H9 (cell line): ENCODE measurements around the gene SPRYD4. TPM values are rescaled to one million over a fixed set of nuclear protein-coding genes. Genes with fewer than 3 reads are reported as not detected.
"Not testable (repeated sequence)": the region's sequence is repeated elsewhere in the genome, so short reads cannot be mapped to it uniquely, and the experiment has no call there.

Source experiments
- DNase-seq: peaks from one replicate; pipeline ENCODE4 v3.0.0-alpha.2; 2017
- H2AFZ ChIP-seq: one replicate; pipeline ENCODE4 v1.6.1; 2013; ENCODE audit warnings: mild to moderate bottlenecking, low read length, control low read depth, moderate library complexity
- H2AK5ac ChIP-seq: 2 replicates; pipeline ENCODE4 v1.6.1; 2013; ENCODE audit warnings: low read length, control low read depth, mixed read lengths; ENCODE audit not compliant: insufficient read length
- H2BK120ac ChIP-seq: one replicate; pipeline ENCODE4 v1.6.1; 2013; ENCODE audit warnings: low read depth, mild to moderate bottlenecking, low read length, control low read depth, inconsistent platforms; ENCODE audit not compliant: poor library complexity, severe bottlenecking
- H2BK12ac ChIP-seq: 2 replicates; pipeline ENCODE4 v1.6.1; 2013; ENCODE audit warnings: low read length, control low read depth, mixed read lengths, low read depth; ENCODE audit not compliant: insufficient read length
- H2BK15ac ChIP-seq: 2 replicates; pipeline ENCODE4 v1.6.1; 2013; ENCODE audit warnings: low read depth, low read length, control low read depth
- H2BK20ac ChIP-seq: one replicate; pipeline ENCODE4 v1.6.1; 2013; ENCODE audit warnings: low read depth, mild to moderate bottlenecking, low read length, control low read depth, inconsistent platforms; ENCODE audit not compliant: poor library complexity, severe bottlenecking
- H2BK5ac ChIP-seq: 2 replicates; pipeline ENCODE4 v1.6.1; 2013; ENCODE audit warnings: low read length, control low read depth, mixed read lengths; ENCODE audit not compliant: insufficient read length
- H3K14ac ChIP-seq: 2 replicates; pipeline ENCODE4 v1.6.1; 2013; ENCODE audit warnings: low read length, control low read depth; ENCODE audit not compliant: insufficient read depth
- H3K18ac ChIP-seq: 2 replicates; pipeline ENCODE4 v1.6.1; 2013; ENCODE audit warnings: low read depth, mild to moderate bottlenecking, mixed read lengths, low read length, control low read depth; ENCODE audit not compliant: insufficient read length
- H3K23ac ChIP-seq: 2 replicates; pipeline ENCODE4 v1.6.1; 2013; ENCODE audit warnings: low read length, control low read depth, mixed read lengths, low read depth; ENCODE audit not compliant: insufficient read length
- H3K23me2 ChIP-seq: 2 replicates; pipeline ENCODE4 v1.6.1; 2013; ENCODE audit warnings: low read depth, mild to moderate bottlenecking, mixed read lengths, low read length, control low read depth; ENCODE audit not compliant: insufficient read length, poor library complexity, severe bottlenecking
- H3K27ac ChIP-seq: 2 replicates; pipeline ENCODE4 v1.5.1; 2013; ENCODE audit warnings: low read length, control low read depth, mixed read lengths, low read depth; ENCODE audit not compliant: insufficient read length
- H3K27me3 ChIP-seq: 2 replicates; pipeline ENCODE4 v1.6.1; 2013; ENCODE audit warnings: low read length, control low read depth, inconsistent platforms; ENCODE audit not compliant: insufficient read depth
- H3K4ac ChIP-seq: 2 replicates; pipeline ENCODE4 v1.6.1; 2013; ENCODE audit warnings: low read depth, mild to moderate bottlenecking, control low read depth, inconsistent platforms, low read length, moderate library complexity
- H3K4me1 ChIP-seq: 2 replicates; pipeline ENCODE4 v1.6.1; 2013; ENCODE audit warnings: low read length, control low read depth, inconsistent platforms; ENCODE audit not compliant: insufficient read depth
- H3K4me2 ChIP-seq: 2 replicates; pipeline ENCODE4 v1.6.1; 2013; ENCODE audit warnings: low read length, control low read depth, mixed read lengths; ENCODE audit not compliant: insufficient read length, insufficient read depth
- H3K56ac ChIP-seq: 2 replicates; pipeline ENCODE4 v1.6.1; 2013; ENCODE audit warnings: low read depth, mild to moderate bottlenecking, mixed read lengths, low read length, control low read depth; ENCODE audit not compliant: insufficient read length
- H3K79me1 ChIP-seq: 2 replicates; pipeline ENCODE4 v1.6.1; 2013; ENCODE audit warnings: low read depth, mild to moderate bottlenecking, moderate library complexity, low read length, control low read depth, inconsistent platforms; ENCODE audit not compliant: insufficient read depth, poor library complexity, severe bottlenecking
- H3K79me2 ChIP-seq: 2 replicates; pipeline ENCODE4 v1.6.1; 2013; ENCODE audit warnings: low read length, control low read depth, inconsistent platforms; ENCODE audit not compliant: insufficient read depth
- H3K9ac ChIP-seq: 2 replicates; pipeline ENCODE4 v1.6.1; 2013; ENCODE audit warnings: low read length, control low read depth, mixed read lengths; ENCODE audit not compliant: insufficient read length; ENCODE audit errors: extremely low read depth
- H3K9me3 ChIP-seq: one replicate; pipeline ENCODE4 v1.6.1; 2013; ENCODE audit warnings: low read depth, low read length, inconsistent platforms; ENCODE audit not compliant: control insufficient read depth
- H3T11ph ChIP-seq: one replicate; pipeline ENCODE4 v1.6.1; 2013; ENCODE audit warnings: mild to moderate bottlenecking, low read length, control low read depth, inconsistent platforms
- H4K20me1 ChIP-seq: one replicate; pipeline ENCODE4 v1.6.1; 2013; ENCODE audit not compliant: control insufficient read depth, insufficient read length, insufficient read depth
- H4K5ac ChIP-seq: 2 replicates; pipeline ENCODE4 v1.6.1; 2013; ENCODE audit warnings: low read depth, mild to moderate bottlenecking, mixed read lengths, low read length, control low read depth; ENCODE audit not compliant: insufficient read length
- H4K8ac ChIP-seq: replicated peaks from 2 replicates; pipeline ENCODE4 v1.6.1; 2013; ENCODE audit warnings: low read length, control low read depth, mixed read lengths, low read depth; ENCODE audit not compliant: insufficient read length
- H4K91ac ChIP-seq: 2 replicates; pipeline ENCODE4 v1.6.1; 2013; ENCODE audit warnings: low read depth, mild to moderate bottlenecking, moderate library complexity, mixed read lengths, low read length, control low read depth; ENCODE audit not compliant: insufficient read length
- H3K27ac Mint-ChIP-seq, 3 experiments: 2 replicates in 2 of 3; 3 replicates in 1 of 3; pipeline ENCODE4 v1.8.0; 2020 to 2021; ENCODE audit warnings: mixed read lengths in 3 of 3, mild to moderate bottlenecking in 1 of 3, moderate library complexity in 1 of 3
- H3K27me3 Mint-ChIP-seq: 2 replicates; pipeline ENCODE4 v1.8.0; 2021; ENCODE audit warnings: low read depth, mild to moderate bottlenecking, moderate library complexity, mixed read lengths
- H3K36me3 Mint-ChIP-seq, 3 experiments: 2 replicates in 2 of 3; 3 replicates in 1 of 3; pipeline ENCODE4 v1.8.0; 2020 to 2021; ENCODE audit warnings: low read depth in 3 of 3, mixed read lengths in 3 of 3; ENCODE audit not compliant: insufficient read depth in 1 of 3
- H3K4me1 Mint-ChIP-seq, 2 experiments: 2 replicates each; pipeline ENCODE4 v1.8.0; 2020; ENCODE audit warnings: mixed read lengths in 2 of 2
- H3K4me3 Mint-ChIP-seq, 2 experiments: 2 replicates in 1 of 2; 3 replicates in 1 of 2; pipeline ENCODE4 v1.8.0; 2020 to 2021; ENCODE audit warnings: mild to moderate bottlenecking in 2 of 2, mixed read lengths in 2 of 2, moderate library complexity in 1 of 2
- H3K9me3 Mint-ChIP-seq, 2 experiments: 2 replicates in 1 of 2; 3 replicates in 1 of 2; pipeline ENCODE4 v1.8.0; 2020; ENCODE audit warnings: mild to moderate bottlenecking in 2 of 2, mixed read lengths in 2 of 2, moderate library complexity in 1 of 2
- WGBS: extraction: QIAGEN DNeasy Blood & Tissue Kit; methylation state at CpG from one replicate; pipeline ENCODE4 v1.1.7; 2013; ENCODE audit warnings: missing lambda C conversion rate, low lambda C conversion rate, mixed read lengths; ENCODE audit not compliant: insufficient read length; ENCODE audit errors: extremely low coverage; 5-methylcytosine and 5-hydroxymethylcytosine counted together
- total RNA-seq: library from RNA; stranded (reverse); gene quantifications from 2 replicates; pipeline ENCODE4 v1.2.1, GENCODE V29; 2021

The SPRYD4 gene
- total RNA-seq, 1 experiment from 2014 or later, result 4.9 TPM

- H3T11ph ChIP-seq, H2AFZ ChIP-seq, H3K23ac ChIP-seq, H3K4me3 Mint-ChIP-seq, H3K9ac ChIP-seq, H3K4ac ChIP-seq, H4K91ac ChIP-seq, H3K56ac ChIP-seq, H3K4me2 ChIP-seq, H3K27ac ChIP-seq, H3K18ac ChIP-seq, H3K4me1 ChIP-seq, H3K23me2 ChIP-seq, H2AK5ac ChIP-seq, H3K27me3 ChIP-seq, DNase-seq, H3K79me2 ChIP-seq, H3K9me3 ChIP-seq, H2BK20ac ChIP-seq, H4K8ac ChIP-seq, H2BK5ac ChIP-seq, H3K36me3 Mint-ChIP-seq, H2BK15ac ChIP-seq, H4K5ac ChIP-seq, H2BK12ac ChIP-seq, H4K20me1 ChIP-seq, H2BK120ac ChIP-seq, H3K14ac ChIP-seq, H3K27ac Mint-ChIP-seq, H3K79me1 ChIP-seq: not testable (repeated sequence)
- peaks cover 22 to 33% of the 10 kb centered on the region in 2 experiments for H3K9me3 Mint-ChIP-seq
- peaks cover 11% of the 10 kb centered on the region in 2 experiments for H3K4me1 Mint-ChIP-seq
- H3K27me3 Mint-ChIP-seq, result peaks cover 46% of the 10 kb centered on the region
- WGBS, result no CpG with 5 or more reads among the region's 9 CpGs
These were observed 31.1 kb downstream of the SPRYD4 start for GRCh38 chr12:56499452-56499851.

GRCh38 chr12:56499879-56500278 is 31.5 kb downstream of the SPRYD4 start:
- not testable (repeated sequence) for H2AFZ ChIP-seq, H3K4me2 ChIP-seq, H3K18ac ChIP-seq, H3K56ac ChIP-seq, H3K9ac ChIP-seq, H2BK20ac ChIP-seq, H3K4me3 Mint-ChIP-seq, H4K91ac ChIP-seq, H2BK120ac ChIP-seq, H3K4me1 ChIP-seq, DNase-seq, H4K8ac ChIP-seq, H2BK12ac ChIP-seq, H3K27me3 ChIP-seq, H4K5ac ChIP-seq, H2BK5ac ChIP-seq, H3K79me1 ChIP-seq, H2AK5ac ChIP-seq, H3K14ac ChIP-seq, H3K23me2 ChIP-seq, H4K20me1 ChIP-seq, H3K27ac Mint-ChIP-seq, H2BK15ac ChIP-seq, H3K4ac ChIP-seq, H3K23ac ChIP-seq, H3K27ac ChIP-seq, H3K79me2 ChIP-seq, H3T11ph ChIP-seq, H3K36me3 Mint-ChIP-seq, H3K9me3 ChIP-seq
- Mint-ChIP-seq H3K9me3 (peaks cover 20 to 31% of the 10 kb centered on the region in 2 experiments), H3K4me1 (peaks cover 11% of the 10 kb centered on the region in 2 experiments), H3K27me3 (peaks cover 46% of the 10 kb centered on the region)
- no CpG with 5 or more reads among the region's 13 CpGs for WGBS
